DMS153 treated with DMSO at 0.1 percent for 48 hours (cell line): ENCODE measurements around the gene MAP2K2.
"Not testable (repeated sequence)": the region's sequence is repeated elsewhere in the genome, so short reads cannot be mapped to it uniquely, and the experiment has no call there.

ENCODE experiments used
- DNase-seq: peaks from one replicate; lab custom pipeline; 2025; ENCODE audit not compliant: unreplicated experiment; lab: John Stamatoyannopoulos, UW

The MAP2K2 gene

DNA sequence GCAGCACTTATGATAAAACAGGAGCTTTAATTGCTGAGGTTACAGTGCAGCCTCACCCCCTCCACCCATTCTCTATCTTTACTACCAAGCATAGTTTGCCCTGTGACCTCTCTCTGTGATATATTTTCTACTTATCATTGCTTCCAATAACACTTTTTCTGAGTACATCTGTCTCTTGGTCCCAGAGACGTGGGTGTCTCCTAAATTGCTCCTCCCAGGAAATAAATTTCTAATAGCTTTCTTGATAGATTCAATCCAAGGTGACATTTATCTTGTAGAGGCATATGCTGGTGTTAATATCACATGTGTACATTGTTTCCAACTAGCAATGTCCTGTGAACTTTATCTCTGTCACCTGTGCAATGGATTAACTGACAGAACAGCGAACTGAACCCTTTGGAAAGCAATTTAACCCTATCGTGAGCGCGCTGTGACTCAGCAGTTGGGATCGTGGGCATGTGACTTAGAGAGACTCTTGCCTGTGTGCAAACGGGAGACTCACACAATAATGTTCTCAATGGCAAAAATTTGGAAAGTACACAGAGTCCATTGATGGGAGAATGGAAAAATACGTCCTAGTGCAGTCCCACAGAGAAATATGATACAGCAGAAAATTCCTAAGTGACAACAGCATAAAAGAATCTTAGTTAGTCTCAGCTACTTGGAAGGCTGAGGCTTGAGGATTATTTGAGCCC lies 7.0 kb upstream of the MAP2K2 start:
- no peak for DNase-seq

DNA sequence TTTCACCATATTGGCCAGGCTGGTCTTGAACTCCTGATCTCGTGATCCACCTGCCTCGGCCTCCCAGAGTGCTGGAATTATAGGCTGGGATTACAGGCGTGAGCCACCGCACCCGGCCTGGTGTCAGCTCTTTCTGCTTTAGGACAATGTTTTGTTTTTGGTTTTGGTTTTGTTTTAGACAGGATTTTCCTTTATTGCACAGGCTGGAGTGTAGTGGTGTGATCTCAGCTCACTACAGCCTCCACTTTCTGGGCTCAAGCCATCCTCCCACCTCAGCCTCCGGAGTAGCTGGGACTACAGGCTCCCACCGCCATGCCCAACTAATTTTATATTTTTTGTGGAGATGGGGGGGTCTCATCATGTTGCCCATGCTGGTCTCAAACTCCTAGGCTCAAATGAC lies 5.1 kb upstream of the MAP2K2 start:
- not testable (repeated sequence) for DNase-seq

DNA sequence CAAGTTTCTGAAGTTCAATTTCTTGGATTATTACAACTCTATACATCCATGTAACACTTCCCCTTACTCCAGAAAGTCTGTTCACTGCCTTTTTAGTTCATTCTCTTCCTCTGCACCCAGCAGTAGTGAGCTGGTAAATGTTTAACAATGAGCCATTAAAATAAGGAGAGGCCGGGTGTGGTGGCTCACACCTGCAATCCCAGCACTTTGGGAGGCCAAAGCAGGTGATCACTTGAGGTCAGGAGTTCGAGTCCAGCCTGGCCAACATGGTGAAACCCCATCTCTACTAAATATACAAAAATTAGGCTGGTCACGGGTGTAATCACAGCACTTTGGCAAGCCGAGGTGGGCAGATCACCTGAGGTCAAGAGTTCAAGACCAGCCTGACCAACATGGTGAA lies 3.4 kb upstream of the MAP2K2 start:
- DNase-seq: not testable (repeated sequence)

DNA sequence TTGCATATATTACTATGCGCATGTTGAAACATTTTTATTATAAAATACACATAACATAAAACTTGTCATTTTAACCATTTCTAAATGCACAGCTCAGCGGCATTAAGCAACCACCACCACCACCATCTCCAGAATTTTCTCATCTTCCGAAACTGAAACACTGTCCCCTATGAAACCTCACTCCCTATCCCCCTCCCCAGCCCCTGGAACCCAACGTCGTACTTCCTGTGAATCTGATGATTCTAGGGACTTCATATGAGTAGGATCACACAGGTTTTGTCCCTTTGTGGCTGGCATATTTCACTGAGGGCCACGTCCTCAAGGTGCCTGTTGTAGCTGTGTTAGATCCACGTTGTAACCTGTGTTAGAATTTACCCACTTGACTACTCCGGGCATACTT lies 716 bp upstream of the MAP2K2 start:
- no peak for DNase-seq

DNA sequence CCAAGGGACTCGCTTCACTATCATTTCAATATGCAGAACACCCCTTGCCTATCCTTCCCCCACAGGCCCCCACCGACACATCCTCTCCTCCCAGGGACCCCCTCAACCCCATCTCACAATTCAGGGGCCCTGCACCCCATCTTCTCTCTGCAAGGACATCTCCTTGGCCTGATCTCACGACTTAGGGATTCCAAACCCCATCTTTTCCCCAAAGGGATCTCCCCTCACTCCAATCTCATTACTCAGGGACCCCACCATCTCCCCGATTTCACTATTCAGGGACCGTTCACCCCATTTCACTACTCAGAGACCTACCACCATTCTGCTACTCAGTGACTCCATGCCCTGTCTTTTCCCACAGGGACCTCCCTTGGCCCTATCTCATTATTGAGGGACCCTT lies 1.4 kb downstream of the MAP2K2 start:
- DNase-seq: no peak

DNA sequence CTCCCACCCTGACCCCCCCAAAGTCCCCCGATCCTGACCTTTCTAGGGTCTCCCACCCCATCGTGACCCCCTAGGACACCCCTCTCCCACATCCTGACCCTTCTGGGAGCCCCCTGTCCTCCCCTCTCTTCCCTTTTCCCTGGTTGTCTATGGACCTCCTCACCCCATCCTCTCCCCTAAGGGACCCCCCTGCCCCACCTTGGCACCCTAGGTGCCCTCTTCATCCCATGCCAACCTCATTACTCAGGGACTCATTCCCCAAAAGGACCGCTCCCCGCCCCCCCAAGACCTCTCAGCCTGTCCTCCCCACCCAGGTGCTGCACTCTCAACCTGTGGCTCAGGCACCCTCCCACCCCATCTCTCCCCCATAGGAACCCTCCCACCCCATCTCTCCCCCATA lies 2.1 kb downstream of the MAP2K2 start:
- no peak for DNase-seq

DNA sequence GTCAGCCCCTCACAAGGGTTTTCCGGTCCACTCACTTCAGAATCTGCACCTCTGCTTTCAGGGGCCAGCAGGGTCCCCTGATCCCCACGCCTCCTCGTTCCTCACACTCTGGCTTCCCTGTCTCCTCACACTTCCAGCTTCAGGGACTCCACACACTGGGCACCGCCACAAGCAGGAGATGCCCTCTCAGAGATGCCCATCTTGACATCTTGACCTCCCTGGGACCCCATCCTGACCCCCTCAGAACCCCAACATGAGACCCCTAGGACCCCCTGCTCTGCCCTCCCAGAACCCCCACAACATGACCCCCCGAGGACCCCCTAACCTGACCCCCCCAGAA lies 2.7 kb downstream of the MAP2K2 start:
- DNase-seq: no peak

DNA sequence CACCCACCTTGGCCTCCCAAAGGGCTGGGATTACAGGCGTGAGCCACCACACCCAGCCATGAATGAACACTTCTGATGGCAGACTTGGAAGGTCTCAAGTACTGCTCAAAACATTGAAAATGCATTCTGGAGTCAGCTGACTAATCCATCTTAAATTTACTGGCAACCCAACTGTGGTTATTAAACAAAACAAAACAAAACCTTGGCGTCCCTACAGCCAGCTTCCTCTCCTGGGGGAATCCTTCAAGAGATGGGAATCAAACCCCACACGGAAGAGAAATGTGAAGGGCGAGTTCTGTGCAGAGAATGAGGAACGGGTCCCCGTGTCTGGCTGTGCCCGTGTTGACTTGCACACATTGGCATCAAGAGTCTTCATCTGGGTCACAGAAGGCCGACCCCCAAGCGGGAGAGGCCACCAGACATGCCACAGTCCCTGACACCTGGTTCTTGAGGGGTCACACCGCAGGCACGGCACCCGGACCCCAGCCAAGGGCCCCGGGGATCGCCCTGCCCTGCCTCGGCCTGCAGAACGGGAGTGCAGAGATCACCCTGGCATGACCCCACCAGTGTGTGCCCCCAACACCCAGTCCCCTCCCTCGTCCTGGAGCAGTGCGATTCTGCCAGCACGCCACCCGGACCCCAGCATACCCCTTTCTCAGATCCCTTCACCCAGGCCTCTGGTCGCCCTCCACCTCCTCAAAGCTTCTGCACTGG lies 3.2 kb downstream of the MAP2K2 start:
- DNase-seq: no peak

DNA sequence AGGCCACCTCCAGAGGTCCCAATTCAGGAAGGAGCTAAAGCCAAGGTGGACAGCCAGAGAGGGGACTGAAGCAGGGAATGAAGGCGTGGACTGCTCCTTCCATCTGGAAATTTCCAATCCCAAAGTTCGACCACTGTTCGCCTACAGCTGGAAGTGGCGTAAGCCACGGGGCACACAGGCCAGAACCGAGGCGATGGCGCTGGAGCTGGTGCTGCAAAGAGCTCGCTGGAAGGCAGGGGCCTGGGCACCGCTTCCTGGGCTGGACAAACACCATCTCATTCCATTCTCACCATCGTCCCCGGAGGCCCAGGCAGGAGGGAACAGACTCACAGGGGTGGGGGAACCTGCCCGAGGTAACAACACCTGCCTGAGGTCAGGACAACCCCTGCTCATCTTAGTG lies 4.2 kb downstream of the MAP2K2 start:
- DNase-seq: no peak

DNA sequence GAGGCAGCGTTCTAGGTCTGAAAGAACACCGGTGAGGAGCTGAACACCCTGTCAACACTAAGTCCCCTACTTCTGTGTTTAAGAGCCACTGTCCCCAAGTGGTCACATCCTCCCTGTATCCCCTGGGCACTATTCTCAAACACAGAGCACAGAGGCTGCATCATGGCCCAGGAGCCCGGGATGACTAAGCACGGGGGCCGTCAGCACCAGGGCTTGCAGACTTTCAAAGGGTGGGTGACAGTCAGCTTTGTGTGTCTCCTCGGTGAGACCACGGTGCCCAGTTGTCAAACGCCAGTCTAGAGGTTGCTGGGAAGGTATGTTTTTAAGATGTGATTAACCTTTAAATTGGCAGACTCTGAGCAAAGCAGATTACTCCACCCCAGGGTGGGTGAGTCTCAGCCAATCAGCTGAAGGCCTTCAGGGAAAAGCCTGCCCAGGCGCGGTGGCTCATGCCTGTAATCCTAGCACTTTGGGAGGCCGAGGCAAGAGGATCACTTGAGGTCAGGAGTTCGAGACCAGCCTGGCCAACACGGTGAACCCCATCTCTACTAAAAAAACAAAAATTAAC lies 8.0 kb downstream of the MAP2K2 start:
- DNase-seq: no peak

DNA sequence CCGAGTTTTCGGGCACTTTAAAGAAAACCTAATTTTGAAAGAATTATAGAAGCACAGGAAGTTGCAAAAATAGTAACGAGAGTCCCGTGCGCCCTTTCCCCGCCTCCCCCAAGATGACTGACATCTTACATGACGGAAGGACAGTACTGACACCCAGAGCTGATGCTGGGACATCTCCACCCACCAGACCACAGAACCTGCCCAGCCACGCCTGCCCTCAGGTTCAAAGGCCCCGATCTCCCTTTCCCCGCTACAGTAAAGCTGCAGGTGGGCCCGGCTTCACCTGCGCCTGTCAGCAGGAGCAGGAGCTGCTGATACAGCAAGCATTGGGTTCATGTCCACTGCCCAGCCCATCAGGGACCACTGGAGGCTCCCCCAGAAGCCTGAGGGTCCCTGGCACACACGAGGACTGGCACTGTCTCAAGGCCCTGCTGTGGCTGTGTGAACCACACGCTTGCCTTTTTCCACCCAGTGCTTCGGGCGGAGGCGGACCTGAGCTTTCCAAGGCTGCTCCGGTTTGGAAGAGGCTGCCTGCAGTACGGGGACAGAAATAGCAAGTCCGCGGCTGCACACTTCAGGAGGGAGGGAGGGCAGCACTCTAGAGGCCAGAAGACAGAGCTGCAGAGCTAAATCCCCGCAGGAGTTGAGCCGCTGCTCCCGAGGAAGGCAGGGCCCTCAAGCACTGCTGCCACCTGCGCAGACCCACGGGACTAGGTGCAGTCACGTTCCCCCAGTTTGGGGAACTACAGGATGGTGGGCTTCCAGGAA lies 8.7 kb downstream of the MAP2K2 start:
- no peak for DNase-seq

DNA sequence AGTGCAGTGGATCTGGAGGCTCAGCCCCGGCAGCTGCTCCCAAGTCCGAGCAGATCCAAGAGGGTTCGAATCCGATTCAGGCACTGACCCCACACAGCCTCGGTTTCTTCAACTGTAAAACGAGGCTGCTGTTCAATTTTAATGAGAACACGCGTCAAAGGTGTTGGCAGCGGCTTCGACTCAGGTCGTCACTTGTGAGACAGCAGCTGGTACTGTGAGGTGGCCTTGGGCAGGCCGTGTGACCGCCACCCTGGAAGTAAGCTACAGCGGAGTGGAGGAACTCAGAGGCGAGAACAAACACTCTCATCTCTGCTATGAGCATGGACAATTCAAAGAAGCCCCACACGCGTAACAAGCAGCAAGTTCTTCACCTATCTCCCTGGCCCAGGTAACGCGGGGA lies 9.7 kb downstream of the MAP2K2 start:
- DNase-seq: no peak

DNA sequence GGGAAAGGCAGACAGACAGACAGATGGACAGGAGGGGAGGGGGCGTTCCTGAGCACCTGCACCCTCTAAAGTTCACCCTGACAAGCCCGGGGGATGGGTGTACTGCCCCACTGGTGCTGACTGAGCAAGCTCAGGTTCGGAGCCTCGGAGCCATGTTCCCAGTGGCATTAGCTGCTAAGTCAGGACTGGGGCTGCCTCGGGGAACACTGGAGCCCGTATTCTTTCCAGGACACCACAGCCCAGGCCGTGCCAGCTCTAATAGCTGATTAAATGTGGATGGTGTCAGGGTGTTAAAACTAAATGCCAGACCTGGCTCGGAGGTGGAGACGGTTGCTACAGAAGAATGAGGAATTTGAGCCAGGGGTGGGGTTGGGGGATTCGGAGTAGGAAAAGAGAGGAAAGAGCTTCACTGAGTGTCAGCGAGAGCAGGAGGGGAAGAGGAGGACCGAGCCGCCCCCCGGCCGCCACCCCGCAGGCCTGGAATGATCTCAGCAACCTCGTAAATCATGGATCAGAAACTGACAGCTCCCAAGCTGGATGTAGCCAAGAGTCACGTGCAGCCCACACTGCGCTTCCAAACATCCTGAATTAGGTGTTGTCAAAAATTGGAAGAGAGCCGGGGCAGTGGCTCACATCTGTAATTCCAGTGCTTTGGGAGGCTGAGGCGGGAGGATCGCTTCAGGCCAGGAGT lies 10.4 kb downstream of the MAP2K2 start:
- no peak for DNase-seq

DNA sequence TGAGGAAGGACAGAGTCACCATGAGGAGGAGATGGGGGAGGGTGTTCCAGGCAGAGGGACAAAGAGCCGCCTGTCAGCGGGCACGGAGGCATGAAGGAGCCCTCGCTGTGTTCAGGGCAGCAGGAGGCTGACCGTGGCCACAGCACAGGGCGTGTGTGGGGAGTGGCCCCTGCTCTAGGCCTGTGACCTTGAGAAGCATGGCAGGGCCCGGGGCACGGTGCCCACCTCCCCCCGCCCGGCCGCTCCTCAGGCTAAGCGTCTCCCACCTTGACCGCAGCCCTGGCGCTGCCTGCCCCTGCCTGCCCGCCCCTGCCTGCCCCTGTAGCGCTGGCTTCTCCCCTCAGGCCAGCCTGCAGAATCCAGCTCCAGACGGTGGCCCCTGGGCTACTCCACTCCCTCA lies 11.6 kb downstream of the MAP2K2 start:
- no peak for DNase-seq

DNA sequence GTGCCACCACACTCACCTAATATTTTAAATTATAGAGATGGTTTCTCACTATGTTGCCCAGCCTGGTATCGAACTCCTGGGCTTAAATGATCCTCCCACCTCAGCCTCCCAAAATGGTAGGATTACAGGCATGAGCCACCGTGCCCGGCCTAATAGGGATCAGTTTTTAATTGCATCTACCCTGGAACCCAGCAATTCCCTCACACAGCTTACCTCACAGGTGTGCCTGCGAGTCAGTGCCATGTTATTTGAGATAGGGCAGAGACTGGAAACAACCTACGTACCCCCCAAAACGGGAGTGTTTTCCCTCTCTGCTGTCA lies 14.3 kb downstream of the MAP2K2 start:
- no peak for DNase-seq

DNA sequence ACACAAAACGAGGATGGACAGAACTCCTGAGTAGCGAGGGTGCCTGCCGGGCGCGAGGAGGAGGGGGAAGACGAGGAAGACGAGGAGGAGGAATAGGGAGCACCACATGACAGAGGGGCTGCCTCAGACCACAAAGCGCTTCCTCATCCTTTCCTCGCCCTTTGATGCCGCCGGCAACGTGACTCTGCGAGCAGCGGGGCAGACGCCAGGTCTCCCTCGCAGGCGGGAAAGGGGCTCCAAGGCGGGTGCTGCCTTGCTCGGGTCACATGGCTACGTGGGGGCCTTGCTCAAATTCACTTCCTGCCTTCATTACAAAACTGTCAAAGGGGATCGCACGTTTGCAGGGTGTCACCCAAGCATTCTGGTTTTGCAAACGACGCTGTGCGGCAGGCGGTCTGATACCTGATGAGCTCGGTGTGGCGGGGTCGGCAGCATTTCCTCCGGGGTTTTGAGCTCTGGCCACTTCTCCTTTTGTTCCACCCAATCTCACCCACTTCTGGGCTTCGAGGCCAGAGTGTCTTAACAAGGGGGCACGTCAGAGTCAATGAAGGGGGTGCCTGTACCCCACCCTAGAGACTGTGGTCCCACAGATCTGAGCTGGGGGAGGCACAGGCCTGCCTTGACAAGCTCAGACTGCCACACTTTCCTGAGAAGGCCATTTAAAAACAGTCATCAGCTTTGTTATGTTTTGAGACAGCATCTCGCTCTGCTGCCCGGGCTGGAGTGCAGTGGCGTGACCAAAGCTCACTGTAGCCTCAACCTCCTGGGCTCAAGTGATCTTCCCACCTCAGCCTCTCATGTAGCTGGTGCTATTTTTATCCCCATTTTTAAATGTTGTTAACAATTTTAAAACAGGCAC lies 14.9 kb downstream of the MAP2K2 start:
- DNase-seq: no peak

DNA sequence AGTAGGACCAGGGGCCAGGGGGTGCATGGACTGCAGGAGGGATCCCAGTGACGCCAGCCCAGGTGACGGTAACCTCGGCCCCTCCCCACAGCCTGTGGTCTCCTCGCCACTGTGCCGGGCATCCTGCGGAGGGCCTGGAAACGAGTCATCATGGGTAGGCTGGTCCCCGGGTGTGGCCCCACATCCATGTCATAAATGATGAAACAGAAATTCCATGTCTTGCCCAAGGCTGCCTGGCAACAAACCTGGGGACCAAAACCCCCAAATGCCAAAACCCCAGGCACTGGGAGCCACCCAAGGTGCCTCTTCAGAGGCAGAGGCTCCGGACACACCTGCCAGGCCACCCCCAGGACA lies 20.9 kb downstream of the MAP2K2 start:
- DNase-seq: no peak

DNA sequence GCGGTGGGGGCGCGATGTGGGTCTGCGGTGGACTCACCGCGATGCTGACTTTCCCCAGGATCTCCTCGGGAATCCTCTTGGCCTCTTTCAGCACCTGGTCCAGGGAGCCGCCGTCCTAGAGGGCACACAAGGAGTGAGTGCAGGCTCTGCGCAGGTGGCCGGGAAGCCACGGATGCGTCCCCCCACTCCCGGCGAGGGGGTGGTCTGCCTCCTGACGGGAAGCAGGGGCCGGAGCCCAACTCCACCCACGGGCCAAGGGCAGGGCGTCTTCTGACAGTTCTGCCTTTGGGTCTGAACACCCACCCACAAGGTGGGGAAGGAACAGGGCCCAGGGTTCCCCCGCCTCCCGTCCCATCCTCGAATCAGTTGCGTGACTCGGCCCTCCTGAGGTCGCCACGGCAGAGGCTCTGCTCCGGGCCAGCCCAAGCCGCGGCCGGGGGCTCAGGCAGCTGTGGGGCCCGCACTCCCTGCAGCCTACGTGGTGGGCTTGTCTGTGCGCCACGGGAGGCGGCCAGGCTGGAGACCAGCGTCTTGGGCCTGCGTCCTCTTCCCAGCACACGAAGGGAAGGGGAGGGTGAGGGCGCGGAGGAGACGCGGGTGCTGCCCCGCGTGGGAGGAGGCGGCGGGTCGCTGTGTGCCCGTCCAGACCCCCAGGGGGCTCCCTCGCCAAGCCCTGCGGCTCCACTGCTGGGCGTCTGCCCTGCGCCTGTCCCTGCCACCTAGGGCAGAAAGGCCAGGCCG lies 21.4 kb downstream of the MAP2K2 start:
- no peak for DNase-seq

DNA sequence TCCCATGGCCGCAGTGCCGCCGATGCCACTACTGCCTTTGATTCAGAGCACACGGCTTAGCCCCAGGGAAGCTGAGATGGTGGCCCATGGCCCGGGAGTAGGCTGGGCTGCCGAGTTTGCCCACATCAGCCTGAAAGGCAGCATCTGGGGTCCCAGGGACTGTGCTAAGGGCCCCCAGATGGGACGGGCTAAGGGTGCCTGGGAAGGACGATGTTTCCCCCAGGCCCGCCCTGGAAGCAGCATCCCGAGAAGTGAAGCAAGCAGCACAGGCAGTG lies 22.5 kb downstream of the MAP2K2 start:
- no peak for DNase-seq
